ENCODE measurements around the gene B4GALT2.

- TF ChIP-seq YY1 (IDR thresholded peaks at IDR 0.05; ENCODE audit: insufficient read depth, insufficient read length) = no peak
- TF ChIP-seq SUZ12 (IDR thresholded peaks at IDR 0.05; ENCODE audit: extremely low read depth, insufficient read depth, insufficient read length) = no peak
- no peak for TF ChIP-seq ZNF274 (IDR thresholded peaks at IDR 0.05; ENCODE audit: low read depth, low read length)
Measured at GRCh38 chr1:44015206-44015605, 36.2 kb downstream of the B4GALT2 start.

Data from NT2/D1 (cell line).